Suppressor macrophage treated with lipopolysaccharide for 4 hours (primary cell): ENCODE measurements around the gene ATP5IF1.

Experiments used
- DNase-seq: peaks from one replicate; pipeline ENCODE4 v3.0.0-alpha.2; 2020

ATP5IF1 gene

DNA sequence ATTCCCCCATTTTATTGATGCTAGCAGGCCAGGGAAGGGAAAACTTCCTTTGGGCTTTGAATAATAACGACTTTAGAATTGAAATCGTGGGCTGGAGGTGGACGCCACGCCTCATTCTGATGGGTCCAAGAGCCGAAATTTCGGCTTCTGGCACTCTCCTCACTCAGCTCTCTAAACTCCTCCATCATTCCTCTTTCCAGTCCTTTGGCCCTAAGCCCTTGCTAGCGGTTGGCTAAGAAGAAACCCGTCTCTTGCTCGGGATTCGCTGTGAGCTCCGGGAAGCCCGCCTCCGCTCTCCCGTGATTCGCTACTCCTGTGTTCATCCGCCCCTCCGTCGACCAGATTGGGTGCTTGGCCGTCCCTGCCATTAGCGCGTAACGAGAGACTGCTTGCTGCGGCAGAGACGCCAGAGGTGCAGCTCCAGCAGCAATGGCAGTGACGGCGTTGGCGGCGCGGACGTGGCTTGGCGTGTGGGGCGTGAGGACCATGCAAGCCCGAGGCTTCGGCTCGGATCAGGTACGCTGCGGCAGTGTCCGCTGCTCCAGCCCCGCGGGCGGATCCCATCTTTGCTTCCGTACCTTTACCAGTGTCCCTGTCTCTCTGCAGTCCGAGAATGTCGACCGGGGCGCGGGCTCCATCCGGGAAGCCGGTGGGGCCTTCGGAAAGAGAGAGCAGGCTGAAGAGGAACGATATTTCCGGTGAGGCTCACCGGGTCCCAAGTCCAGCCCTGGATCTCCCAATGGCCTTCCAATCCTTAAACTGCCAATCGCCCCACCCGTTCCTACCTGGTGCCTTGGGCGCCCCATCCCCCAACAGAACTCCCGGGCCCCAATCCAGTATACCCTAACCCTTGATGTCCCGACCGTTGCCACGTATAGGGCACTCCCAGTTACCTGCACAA lies at the start of gene ATP5IF1:
Gene ATP5IF1 (plus strand): TSS at position 370 of the 901 bp plus-strand sequence. CDS start 60 bp downstream, at position 430.
- DNase-seq: peak; percentile 98

DNA sequence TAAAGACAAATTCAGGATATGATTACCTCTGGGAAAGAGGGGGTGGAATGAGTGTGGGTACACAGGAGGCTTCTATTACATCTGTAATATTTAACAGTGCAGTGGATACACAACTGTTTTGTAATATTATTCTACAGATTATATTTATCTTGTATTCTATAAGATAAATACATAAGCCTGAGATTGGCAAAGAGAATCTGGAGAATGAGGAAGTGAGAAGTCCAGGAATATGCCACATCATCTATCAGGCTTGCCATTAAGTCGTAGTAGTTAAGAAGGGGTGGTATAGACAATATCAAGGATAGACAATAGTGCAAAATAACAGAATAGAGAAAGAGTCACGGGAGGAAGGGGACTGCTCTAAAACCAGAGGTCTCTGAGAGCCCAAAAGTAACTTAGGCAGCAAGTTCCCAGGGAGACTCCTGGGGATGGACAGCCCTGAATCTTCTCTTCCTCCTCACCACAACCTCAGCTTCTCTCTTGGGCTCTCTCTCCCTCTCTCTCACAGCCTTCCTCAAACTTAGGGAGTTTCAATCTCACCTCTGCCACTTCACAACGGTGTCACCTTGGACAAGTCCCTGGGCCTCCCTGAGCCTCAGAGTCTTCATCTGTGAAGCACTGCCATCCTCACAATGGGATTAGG lies 45.5 kb upstream of the ATP5IF1 start:
- DNase-seq: peak; percentile 49

DNA sequence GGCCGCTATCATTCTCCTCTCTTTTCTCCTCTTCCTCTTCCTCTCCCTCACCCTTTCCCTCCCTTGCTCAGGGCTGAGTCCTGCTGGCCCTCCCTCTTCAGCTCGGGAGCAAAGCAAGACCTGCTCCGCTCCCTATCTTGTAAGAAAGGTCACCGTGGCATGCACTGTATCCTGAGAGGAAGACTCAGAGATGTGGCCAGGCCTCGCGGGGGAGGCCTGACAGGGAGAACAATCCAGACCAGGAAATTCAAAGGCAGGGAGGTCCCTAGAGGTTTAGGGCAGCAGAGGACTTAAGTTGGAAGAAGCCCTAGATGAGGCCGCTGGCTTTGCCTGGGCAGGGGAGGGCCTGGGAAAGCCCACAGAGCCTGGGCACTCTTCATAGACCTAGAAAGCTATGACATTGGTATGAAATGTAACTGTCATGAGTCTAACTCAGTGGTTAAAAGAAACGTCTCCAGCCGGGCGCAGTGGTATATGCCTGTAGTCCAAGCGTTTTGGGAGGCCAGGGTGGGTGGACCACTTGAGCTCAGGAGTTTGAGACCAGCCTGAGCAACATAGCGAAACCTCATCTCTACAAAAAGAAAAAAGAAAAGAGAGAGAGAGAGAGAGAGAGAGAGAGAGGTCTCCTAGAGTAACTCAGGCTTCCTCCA lies 44.8 kb upstream of the ATP5IF1 start:
- no peak for DNase-seq

DNA sequence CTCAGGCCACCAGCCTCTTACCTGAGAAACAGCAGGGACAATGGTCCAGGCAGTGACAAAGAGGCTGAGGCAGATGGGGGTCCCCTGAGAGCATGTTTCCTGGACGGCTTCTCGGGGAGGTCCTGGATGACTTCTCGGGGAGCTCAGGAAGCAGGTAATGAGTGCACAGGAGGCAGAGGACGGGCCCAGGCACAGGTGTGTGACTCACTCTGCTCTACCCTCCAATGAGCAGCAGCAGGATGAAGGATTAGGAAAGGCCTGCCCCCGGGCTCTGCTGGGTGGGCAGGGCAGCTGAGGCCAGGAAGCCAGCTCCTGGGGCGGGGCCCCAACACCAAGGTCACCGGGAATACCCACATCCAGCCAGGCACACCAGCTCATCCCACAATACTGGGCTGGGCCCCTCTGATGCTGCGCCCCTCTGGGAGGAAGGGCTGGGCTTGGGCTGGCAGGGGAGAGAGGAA lies 42.2 kb upstream of the ATP5IF1 start:
- DNase-seq: no peak

DNA sequence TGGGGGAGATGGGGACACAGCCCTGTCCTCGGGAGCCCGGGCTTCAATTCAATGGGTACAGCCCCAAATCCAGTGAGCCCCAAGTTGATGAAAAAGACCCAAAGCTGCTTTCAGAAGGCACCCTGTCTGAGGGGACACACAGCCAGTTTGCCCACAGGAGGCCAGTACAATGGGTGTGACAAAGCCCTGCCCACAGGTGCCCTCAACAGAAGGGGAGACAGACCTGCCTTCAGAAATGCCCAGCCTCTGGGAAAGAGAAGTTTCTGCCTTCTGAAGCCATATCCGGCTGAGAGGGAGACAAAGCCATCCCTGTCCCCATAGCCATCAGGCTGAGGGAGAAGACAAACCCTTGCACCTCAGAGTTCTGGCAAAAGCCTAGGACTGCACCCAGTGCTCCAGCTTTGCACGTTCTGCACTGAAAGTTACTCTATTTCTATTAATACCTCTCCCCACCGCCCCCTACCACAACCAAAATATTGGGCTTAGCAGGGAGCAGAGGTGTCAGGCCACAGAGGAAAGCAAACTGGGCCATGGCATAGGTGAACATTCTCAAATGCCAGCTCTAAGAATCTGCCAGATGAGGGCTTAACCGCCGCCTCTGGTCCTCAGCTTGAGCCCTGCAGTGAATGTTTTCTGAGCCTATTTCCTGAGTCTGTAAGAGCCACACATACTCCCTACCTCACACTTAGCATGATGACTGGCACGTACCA lies 41.4 kb upstream of the ATP5IF1 start:
- DNase-seq: no peak

DNA sequence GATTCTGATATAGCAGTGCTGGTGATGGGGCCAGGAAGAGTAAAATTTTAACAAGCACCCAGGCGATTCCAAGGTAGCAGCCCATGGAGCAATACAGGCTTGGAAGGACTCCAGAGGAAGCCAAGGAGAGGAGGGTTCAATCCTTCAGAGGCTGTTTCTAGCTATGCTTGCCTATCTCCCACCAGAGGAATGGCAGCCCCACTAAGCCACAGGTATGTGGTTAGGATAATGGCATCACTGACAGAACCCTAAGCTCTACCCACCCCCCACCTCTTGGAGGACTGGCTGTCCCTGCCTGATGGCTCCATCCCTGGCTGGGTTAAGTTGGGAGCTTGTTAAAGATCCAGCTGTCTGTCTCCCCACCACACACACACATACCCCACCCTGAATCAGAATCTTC lies 40.1 kb upstream of the ATP5IF1 start:
- DNase-seq: no peak

DNA sequence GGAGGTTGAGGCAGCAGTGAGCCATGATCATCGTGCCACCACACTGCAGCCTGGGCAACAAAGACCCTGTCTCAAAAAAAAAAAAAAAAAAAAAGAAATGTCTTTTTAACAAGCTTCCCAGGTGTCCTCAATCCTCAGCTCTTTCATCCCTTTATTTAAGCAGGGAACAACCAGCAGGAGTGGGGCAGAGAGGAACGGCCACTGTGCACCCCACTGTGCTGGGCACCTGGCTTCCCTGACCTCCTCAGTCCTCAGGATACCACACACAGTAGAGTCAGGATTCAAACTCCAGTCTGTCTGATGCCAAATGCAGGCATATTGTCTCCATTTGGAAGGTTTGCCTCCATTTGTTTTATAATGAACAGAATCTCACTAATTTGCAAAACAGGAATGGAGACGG lies 39.6 kb upstream of the ATP5IF1 start:
- DNase-seq: no peak

DNA sequence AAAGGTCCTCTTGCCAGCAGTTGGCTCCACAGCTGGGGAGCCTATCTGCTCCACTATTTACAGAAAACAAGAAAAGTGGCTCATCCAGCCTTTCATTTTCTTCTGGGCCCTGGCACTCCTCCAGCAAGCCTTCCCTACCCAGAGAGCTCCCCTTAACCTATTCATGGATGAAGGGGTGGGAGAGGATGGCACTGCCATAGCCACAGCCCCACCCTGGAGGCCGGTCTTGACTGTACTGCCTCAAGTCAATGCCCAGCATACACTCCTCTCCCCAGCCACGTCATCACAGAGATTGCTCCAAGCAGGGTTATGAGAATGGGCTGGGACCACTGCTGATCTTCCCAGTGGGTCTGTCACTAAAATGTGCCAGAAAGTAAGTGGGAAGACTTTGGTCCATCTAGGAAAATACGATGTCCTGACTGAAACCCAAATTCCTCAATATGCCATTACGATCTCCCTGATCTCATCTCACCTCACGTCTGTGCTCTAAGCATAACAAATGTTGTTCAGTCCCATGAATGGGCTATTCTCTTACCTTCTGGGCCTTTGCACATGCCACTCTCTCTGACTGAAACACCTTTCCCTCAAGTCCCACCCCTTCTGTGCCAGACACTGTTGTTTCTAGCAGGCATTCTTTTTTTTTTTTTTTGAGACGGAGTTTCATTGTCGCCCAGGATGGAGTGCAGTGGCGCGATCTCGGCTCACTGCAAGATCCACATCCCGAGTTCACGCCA lies 38.1 kb upstream of the ATP5IF1 start:
- DNase-seq: no peak

DNA sequence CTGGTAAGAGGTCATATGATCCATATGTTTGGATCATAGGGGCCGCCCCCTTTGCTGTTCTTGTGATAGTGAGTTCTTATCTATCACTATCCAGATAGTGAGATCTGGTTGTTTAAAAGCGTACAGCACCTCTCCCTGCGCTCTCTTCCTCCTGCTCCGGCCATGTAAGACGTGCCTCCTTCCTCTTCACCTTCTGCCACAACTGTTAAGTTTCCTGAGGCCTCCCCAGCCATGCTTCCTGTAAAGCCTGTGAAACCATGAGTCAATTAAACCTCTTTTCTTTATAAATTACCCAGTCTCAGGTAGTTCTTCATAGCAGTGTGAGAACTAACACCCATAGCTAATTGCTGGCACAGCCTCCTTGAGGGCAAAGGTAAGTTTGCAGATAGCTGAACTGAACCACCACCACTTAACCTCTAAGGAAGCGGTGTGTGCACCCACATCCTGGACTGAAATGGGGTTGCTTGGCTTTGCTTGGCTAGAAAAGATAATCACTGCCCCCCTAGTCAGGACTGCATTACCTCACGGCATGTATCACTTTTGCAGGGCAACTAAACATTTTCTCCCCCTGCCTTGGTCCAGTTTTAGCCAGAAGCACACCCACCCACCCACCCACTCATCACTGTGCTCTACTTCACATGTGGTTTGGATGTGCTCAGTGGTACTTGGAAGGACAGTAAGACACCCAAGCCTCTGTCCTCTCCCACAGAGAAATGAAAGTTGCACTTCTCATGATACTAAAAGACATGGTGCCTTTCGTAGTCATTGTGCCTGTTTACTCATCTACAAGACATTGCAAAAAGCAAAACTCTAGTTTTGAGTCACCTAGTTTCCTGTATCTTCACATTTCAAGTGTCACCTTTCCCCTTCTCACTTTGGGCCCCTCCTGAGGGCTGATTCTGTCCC lies 36.3 kb upstream of the ATP5IF1 start:
- peak; percentile 63 for DNase-seq

DNA sequence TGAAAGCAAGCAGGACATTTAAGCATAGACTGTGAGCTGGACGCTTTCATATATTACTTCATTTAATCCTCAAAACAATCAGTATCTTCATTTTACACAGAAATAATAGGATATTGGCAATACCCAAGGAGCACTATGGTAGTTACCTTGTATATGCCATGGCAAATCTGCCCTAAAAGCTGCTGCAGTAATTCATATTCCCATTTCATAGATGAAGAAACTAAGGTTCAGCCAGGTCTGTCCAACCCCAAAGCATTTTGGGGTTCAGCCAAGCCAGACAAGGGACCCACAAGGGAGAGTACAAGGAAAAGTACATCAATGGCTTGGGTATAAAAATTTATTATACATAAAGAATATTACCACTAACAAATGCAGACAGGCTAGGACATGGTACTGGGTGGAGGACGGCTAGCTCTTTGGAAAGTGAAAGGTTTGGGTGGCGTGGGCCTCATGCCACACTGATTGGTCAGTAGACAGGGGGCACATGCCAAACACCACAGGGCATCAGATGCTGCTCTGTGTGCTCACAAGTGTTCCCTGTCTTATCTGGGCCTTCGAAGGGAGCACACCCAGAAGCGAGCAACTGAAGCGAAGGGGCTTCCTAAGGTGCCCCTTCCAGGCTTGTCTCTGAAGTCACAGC lies 35.6 kb upstream of the ATP5IF1 start:
- DNase-seq: no peak

DNA sequence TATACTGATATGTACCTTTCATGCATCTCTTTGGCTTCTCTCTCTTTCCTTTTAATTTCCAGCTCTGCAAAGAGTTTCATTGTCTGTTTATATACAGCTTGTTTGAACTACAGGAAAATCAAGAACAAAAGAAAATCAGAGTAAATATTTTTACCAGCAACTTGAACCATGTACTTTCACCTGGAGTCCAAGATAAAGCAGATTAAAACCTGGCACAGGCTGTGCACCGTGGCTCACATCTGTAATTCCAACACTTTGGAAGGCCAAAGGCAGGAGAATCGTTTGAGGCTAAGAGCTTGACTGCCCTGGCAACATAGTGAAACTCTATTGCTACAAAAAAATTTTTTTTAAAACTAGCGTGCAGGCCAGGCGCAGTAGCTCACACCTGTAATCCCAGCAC lies 30.7 kb upstream of the ATP5IF1 start:
- no peak for DNase-seq

DNA sequence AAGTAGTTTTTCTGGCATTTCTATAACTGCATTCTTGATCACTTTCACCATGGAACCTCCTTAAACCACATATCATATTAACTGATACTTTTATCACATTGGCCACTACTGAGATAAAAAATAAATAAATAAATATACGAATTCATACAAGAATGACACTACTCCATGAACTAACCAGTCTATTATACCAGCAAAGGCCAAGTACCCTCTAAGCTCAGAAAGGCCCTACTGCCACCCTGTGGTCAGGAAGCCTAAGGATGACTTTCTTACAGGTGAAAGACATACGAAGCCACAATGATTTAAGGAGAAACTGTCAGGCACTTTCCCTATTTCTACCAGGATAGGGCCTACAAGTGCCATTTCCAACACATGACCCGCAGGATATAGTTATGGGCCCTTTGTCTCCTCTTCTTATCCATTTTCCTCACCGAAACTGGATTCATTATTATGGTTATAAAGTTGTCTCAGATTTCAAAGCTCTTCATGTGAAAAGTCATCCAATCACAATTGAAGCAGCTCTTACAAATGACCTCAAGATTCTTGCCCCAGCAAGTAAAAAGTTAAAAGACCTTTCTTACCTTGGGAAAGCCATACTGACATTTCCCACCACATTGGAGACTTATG lies 27.0 kb upstream of the ATP5IF1 start:
- DNase-seq: peak; percentile 81

DNA sequence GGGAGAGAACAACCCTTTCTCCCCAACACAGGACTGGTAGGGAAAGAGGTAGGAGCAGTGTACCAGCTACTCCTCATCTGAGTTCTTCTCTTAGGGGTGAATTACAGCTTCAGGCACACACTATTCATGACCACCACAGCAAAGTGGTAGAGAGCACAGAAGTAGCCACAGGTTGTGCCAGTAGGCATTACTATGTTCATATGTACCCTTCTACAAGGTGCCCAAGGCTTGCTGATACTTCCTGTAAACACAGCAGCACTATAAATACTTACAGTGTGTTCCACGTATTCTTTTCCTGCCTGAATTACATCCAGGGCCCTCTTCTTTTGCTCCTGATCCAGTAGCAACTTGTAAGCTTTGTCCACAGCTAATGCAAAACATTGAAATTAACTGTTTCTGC lies 26.2 kb upstream of the ATP5IF1 start:
- no peak for DNase-seq

DNA sequence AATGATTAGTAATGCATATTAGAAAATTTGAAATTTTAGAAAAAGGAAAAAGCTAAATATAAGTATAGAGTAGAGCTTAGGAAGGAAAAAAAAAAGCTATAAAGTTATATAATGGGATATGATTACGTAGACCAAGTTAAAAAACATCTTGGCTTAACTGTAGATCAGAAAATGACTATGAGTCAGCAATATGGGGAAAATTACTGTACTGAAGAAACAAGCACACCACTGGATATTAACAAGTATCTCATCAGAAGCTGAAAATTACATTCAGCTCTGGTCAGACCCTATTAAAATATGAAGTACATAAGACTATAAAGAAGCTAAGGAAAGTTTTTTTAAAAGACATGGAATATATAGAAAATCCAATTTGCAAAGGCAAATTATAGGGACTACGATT lies 22.6 kb upstream of the ATP5IF1 start:
- DNase-seq: no peak

DNA sequence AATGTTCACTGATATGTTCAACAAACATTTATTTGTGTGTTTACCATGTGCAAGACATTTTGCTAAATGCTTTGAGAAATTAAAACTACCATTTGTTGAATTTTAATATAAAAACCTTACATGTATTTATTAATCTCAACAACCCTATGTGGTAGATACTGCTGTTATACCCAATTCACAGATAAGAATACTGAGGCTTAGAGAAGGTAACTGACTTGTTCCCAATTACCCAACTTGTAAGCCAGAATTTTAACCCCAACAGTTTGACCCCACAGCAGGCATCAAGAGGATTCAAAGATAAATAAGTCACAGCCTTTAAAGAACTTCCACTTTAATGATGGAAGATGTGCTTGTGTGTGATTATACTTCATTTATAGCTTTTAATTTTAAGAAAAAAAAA lies 6.8 kb upstream of the ATP5IF1 start:
- no peak for DNase-seq

DNA sequence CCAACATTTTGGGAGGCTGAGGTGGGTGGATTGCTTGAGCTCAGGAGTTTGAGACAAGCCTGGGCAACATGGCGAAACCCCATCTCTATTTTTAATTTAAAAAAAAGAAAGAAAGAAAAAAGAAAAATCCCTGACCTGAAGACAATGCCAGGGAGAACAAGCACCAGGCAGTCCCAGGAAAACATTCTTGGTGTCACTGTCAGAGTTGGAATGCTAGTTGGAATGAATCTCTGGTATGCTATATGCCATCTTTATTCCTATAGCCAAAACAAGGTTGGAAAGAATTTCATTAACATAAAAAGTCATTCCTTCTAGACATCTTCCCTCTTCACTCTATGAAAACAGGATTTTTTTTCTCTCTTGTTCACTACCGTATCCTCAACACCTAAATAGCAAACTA lies 5.9 kb upstream of the ATP5IF1 start:
- no peak for DNase-seq

DNA sequence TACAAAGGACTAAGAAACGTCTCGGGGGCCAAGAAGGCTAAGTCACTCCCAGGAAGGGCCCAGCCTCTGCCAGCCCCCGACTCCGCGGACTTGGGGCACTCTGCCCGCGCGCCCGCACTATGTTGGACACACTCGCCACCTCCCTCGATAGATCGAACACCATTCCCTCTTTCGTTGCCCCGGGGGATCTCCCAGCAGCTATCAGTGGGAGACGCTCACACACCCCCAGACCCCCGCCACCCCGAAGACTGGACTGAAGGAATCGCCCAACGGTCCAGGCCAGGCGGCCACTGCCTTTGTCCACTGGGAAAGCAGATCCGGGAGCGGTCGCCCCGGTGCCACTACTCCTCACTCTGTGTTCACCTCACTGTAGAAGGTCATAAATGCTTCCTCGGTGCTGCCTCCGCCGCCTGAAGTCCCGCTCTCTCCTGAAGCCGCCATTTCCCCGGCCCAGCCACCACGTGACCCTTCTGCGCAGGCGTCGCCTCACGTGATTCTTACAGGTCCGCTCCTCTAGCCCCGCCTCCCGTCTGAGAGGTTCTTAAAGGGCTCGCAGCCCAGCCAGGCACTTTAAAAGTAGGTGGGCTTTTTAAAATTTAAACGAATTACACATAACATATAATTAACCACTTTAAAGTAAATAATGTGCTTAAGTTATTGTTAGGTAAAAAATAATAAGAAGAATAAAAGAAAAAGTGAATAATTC lies 3.2 kb upstream of the ATP5IF1 start, which contains the start of gene DNAJC8:
Gene DNAJC8 (minus strand): TSS at position 472 of the 706 bp plus-strand sequence. CDS start 31 bp downstream, at position 441.
- peak; percentile 94 for DNase-seq

DNA sequence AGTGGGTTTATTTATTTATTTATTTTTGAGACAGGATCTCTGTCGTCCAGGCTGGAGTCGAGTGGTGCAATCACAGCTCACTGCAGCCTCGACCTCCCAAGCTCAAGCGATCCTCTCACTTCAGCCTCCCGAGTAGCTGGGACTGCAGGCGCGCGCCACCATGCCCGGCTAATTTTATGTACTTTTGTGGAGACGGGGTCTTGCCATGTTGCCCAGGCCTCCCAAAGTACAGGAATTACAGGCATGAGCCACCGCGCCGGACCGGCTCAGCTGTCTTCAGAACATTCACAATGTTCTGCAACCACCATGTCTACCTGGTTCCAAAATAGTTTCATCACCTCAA lies 2.7 kb upstream of the ATP5IF1 start:
- no peak for DNase-seq

DNA sequence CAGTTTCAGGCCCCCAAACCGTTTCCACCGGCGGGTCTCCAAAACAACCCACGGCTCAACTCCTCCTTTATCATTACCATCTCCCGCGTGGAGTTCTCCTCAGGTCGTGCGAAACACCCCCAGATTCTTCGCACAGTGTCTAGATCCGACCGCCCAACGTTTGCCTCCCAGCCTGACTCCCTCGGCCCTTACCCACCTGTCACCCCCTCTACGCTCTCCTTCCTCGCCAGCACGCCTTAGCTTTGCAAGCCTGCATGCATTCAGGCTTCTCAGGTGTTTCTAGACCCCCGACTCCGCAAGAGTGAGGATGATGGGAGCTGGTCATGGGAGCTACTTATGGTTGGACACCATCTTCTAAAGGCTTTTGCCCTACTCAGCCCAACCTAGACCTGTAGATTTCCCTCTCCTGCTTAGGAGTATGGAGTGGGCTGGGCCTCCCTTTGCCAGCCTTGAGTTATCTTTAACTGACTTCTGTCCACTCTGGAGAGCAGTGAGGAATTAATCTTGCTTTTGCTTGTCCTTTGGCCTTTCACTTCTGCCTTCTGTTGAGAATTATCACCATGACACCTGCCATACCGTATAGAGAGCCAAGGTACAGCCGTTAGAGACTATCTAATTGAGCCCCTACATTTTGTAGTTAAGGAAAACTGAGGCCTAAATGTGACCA lies 865 bp downstream of the ATP5IF1 start:
- no peak for DNase-seq
